ENCODE results near the gene DSCAML1.

The DSCAML1 gene

GRCh38 chr11:117750916-117751662 lies 45.9 kb downstream of the DSCAML1 start:
- DNase-seq = no peak

GRCh38 chr11:117750357-117750756 lies 46.7 kb downstream of the DSCAML1 start:
- no peak for DNase-seq

GRCh38 chr11:117749541-117749910 lies 47.5 kb downstream of the DSCAML1 start:
- peak; percentile 47 to 49 for DNase-seq

- DNase-seq = no peak
Observed at GRCh38 chr11:117748771-117749540, 48.1 kb downstream of the DSCAML1 start.

- DNase-seq = no peak
Observed at GRCh38 chr11:117747892-117748291, 49.1 kb downstream of the DSCAML1 start.

GRCh38 chr11:117745346-117745745 lies 51.7 kb downstream of the DSCAML1 start:
- no peak for DNase-seq

GRCh38 chr11:117744471-117745150 lies 52.4 kb downstream of the DSCAML1 start:
- DNase-seq = no peak

GRCh38 chr11:117743121-117743815 lies 53.7 kb downstream of the DSCAML1 start:
- DNase-seq = no peak

- no peak for DNase-seq
Observed at GRCh38 chr11:117738246-117738957, 58.6 kb downstream of the DSCAML1 start.

GRCh38 chr11:117735350-117735977 lies 61.6 kb downstream of the DSCAML1 start:
- no peak for DNase-seq

GRCh38 chr11:117734601-117735024 lies 62.4 kb downstream of the DSCAML1 start:
- DNase-seq = no peak

GRCh38 chr11:117733316-117733715 lies 63.7 kb downstream of the DSCAML1 start:
- no peak for DNase-seq

- no peak for DNase-seq
Observed at GRCh38 chr11:117731722-117732290, 65.2 kb downstream of the DSCAML1 start.

- DNase-seq = no peak
Observed at GRCh38 chr11:117730208-117730800, 66.7 kb downstream of the DSCAML1 start.

GRCh38 chr11:117725048-117725734 lies 71.8 kb downstream of the DSCAML1 start:
- DNase-seq = no peak

- no peak for DNase-seq
Observed at GRCh38 chr11:117724621-117725020, 72.4 kb downstream of the DSCAML1 start.

GRCh38 chr11:117724104-117724503 lies 72.9 kb downstream of the DSCAML1 start:
- DNase-seq = no peak

- no peak for DNase-seq
Observed at GRCh38 chr11:117723277-117724024, 73.6 kb downstream of the DSCAML1 start.

- DNase-seq = no peak
Observed at GRCh38 chr11:117722082-117722481, 74.9 kb downstream of the DSCAML1 start.

- DNase-seq = no peak
Observed at GRCh38 chr11:117720061-117720511, 76.9 kb downstream of the DSCAML1 start.
